ENCODE measurements around the gene SEMA3B. TPM values are rescaled to one million over a fixed set of nuclear protein-coding genes. Genes with fewer than 3 reads are reported as not detected.
"Not testable (repeated sequence)": the region's sequence is repeated elsewhere in the genome, so short reads cannot be mapped to it uniquely, and the experiment has no call there.

SEMA3B gene
- total RNA-seq, 2 experiments from 2014 or later = 1.6 to 2.1 TPM

GRCh38 chr3:50258029-50258680 is 10.8 kb upstream of the SEMA3B start:
- Mint-ChIP-seq H3K36me3 (ENCODE audit: low read depth) (peaks cover 18% of the 10 kb centered on the region), H3K27me3 (no peaks in the 10 kb centered on the region), H3K27ac (no peak overlapping the region), H3K4me1 (peaks cover 4% of the 10 kb centered on the region), H3K9me3 (ENCODE audit: low read depth) (no peaks in the 10 kb centered on the region), H3K4me3 (no peak overlapping the region)
- POLR2A ChIA-PET = interaction anchor here (0.6 to 1.4 kb wide), 2 partner anchors 22 kb away, joined by 3 to 5 read pairs; partner anchors contain the start of gene GNAI2
- CTCF ChIA-PET = interaction anchor here (0.6 to 7.0 kb wide), 5 partner anchors 9 to 107 kb away, joined by 3 to 44 read pairs (median 5); no protein-coding TSS in a partner anchor
- intact Hi-C loops (cut with DNase I, micrococcal nuclease) = loop anchor here in 1 of 2 experiments (2.0 kb wide), 1 partner anchor 15 kb away; no protein-coding TSS in a partner anchor
- ATAC-seq = no peak
- DNase-seq = no peak

- Mint-ChIP-seq H3K4me3 (no peak overlapping the region), H3K4me1 (peaks cover 4% of the 10 kb centered on the region), H3K9me3 (ENCODE audit: low read depth) (no peaks in the 10 kb centered on the region), H3K27me3 (no peaks in the 10 kb centered on the region), H3K27ac (no peak overlapping the region), H3K36me3 (ENCODE audit: low read depth) (peaks cover 18% of the 10 kb centered on the region)
- DNase-seq (peak; percentile 16), ATAC-seq (no peak)
- ChIA-PET CTCF (interaction anchor here (0.6 to 7.0 kb wide), 9 partner anchors 11 to 849 kb away, joined by 3 to 44 read pairs (median 4); partner anchors contain the start of gene IFRD2), POLR2A (interaction anchor here (1.4 kb wide), 1 partner anchor 23 kb away, joined by 3 read pairs; the partner anchor contains the start of gene GNAI2)
- intact Hi-C loops (cut with DNase I, micrococcal nuclease) = loop anchor here in 1 of 2 experiments (2.0 kb wide), 1 partner anchor 14 kb away; no protein-coding TSS in a partner anchor
These were observed 10.0 kb upstream of the SEMA3B start for GRCh38 chr3:50258979-50259378.

GRCh38 chr3:50259432-50260026 is 9.4 kb upstream of the SEMA3B start:
- ChIA-PET POLR2A (no interaction called here), CTCF (interaction anchor here (0.6 to 7.0 kb wide), 14 partner anchors 10 to 849 kb away, joined by 3 to 44 read pairs (median 4); partner anchors contain the start of genes GNAI2 and IFRD2)
- intact Hi-C loops (cut with DNase I, micrococcal nuclease) = loop anchor here (1.0 to 2.0 kb wide), 7 partner anchors 13 to 65 kb away; partner anchors contain the start of gene IFRD2 (in 1 of the 2)
- H3K9me3 Mint-ChIP-seq (ENCODE audit: low read depth) = no peaks in the 10 kb centered on the region
- H3K27me3 Mint-ChIP-seq = no peaks in the 10 kb centered on the region
- no peak for DNase-seq
- peaks cover 18% of the 10 kb centered on the region for H3K36me3 Mint-ChIP-seq (ENCODE audit: low read depth)
- peak overlapping the region; percentile 61 for H3K4me3 Mint-ChIP-seq
- peaks cover 4% of the 10 kb centered on the region for H3K4me1 Mint-ChIP-seq
- peak; percentile 25 for ATAC-seq
- H3K27ac Mint-ChIP-seq = peak overlapping the region; percentile 65

- Mint-ChIP-seq H3K9me3 (ENCODE audit: low read depth) (no peaks in the 10 kb centered on the region), H3K27ac (peak overlapping the region; percentile 65), H3K27me3 (no peaks in the 10 kb centered on the region), H3K4me3 (peak overlapping the region; percentile 61), H3K36me3 (ENCODE audit: low read depth) (peaks cover 18% of the 10 kb centered on the region), H3K4me1 (peaks cover 4% of the 10 kb centered on the region)
- intact Hi-C loops (cut with DNase I, micrococcal nuclease) = loop anchor here (1.0 kb wide), 6 partner anchors 13 to 66 kb away; partner anchors contain the start of gene IFRD2 (in 1 of the 2)
- DNase-seq (peak; percentile 94), ATAC-seq (peak; percentile 91)
- ChIA-PET CTCF (interaction anchor here (0.8 to 7.0 kb wide), 15 partner anchors 10 to 491 kb away, joined by 3 to 44 read pairs (median 4); partner anchors contain the start of genes GNAI2, HEMK1 and IFRD2), POLR2A (interaction anchor here (0.9 kb wide), 1 partner anchor 25 kb away, joined by 3 read pairs; the partner anchor contains the start of gene GNAI2)
These were observed 8.7 kb upstream of the SEMA3B start for GRCh38 chr3:50260027-50260941.

GRCh38 chr3:50260942-50261441 is 8.0 kb upstream of the SEMA3B start:
- ChIA-PET CTCF (interaction anchor here (0.7 to 7.0 kb wide), 9 partner anchors 9 to 492 kb away, joined by 3 to 44 read pairs (median 3); partner anchors contain the start of gene HEMK1), POLR2A (interaction anchor here (0.6 kb wide), 1 partner anchor 17 kb away, joined by 4 read pairs; no protein-coding TSS in a partner anchor)
- peaks cover 4% of the 10 kb centered on the region for H3K4me1 Mint-ChIP-seq
- no peak for ATAC-seq
- peaks cover 2% of the 10 kb centered on the region for H3K27me3 Mint-ChIP-seq
- peaks cover 18% of the 10 kb centered on the region for H3K36me3 Mint-ChIP-seq (ENCODE audit: low read depth)
- no peaks in the 10 kb centered on the region for H3K9me3 Mint-ChIP-seq (ENCODE audit: low read depth)
- H3K4me3 Mint-ChIP-seq = peak overlapping the region; percentile 61
- DNase-seq = no peak
- intact Hi-C loops (cut with DNase I, micrococcal nuclease) = loop anchor here (1.0 kb wide), 6 partner anchors 12 to 67 kb away; partner anchors contain the start of gene IFRD2 (in 1 of the 2)
- H3K27ac Mint-ChIP-seq = no peak overlapping the region

- Mint-ChIP-seq H3K36me3 (ENCODE audit: low read depth) (peaks cover 16% of the 10 kb centered on the region), H3K4me1 (peaks cover 4% of the 10 kb centered on the region), H3K27ac (no peak overlapping the region), H3K9me3 (ENCODE audit: low read depth) (no peaks in the 10 kb centered on the region), H3K27me3 (peaks cover 2% of the 10 kb centered on the region), H3K4me3 (no peak overlapping the region)
- CTCF ChIA-PET = interaction anchor here (0.7 to 7.0 kb wide), 6 partner anchors 10 to 57 kb away, joined by 3 to 44 read pairs (median 4); no protein-coding TSS in a partner anchor
- intact Hi-C loops (cut with DNase I, micrococcal nuclease) = no loop called here
- no peak for ATAC-seq
- DNase-seq = no peak
- POLR2A ChIA-PET = interaction anchor here (0.6 kb wide), 1 partner anchor 17 kb away, joined by 4 read pairs; no protein-coding TSS in a partner anchor
These were observed 7.4 kb upstream of the SEMA3B start for GRCh38 chr3:50261505-50261904.

GRCh38 chr3:50262200-50262599 is 6.7 kb upstream of the SEMA3B start:
- CTCF ChIA-PET = interaction anchor here (0.6 to 1.4 kb wide), 2 partner anchors 11 to 67 kb away, joined by 3 to 5 read pairs; no protein-coding TSS in a partner anchor
- POLR2A ChIA-PET; H3K9me3 Mint-ChIP-seq (ENCODE audit: low read depth); H3K4me1 Mint-ChIP-seq; H3K27me3 Mint-ChIP-seq; H3K27ac Mint-ChIP-seq; intact Hi-C loops (cut with DNase I, micrococcal nuclease); H3K4me3 Mint-ChIP-seq; DNase-seq; ATAC-seq: not testable (repeated sequence)
- H3K36me3 Mint-ChIP-seq (ENCODE audit: low read depth) = peaks cover 11% of the 10 kb centered on the region

GRCh38 chr3:50262778-50263177 is 6.2 kb upstream of the SEMA3B start:
- H3K27ac Mint-ChIP-seq = no peak overlapping the region

GRCh38 chr3:50263478-50264382 is 5.2 kb upstream of the SEMA3B start:
- no peaks in the 10 kb centered on the region for H3K9me3 Mint-ChIP-seq (ENCODE audit: low read depth)
- ChIA-PET POLR2A (no interaction called here), CTCF (interaction anchor here (0.6 to 2.3 kb wide), 11 partner anchors 8 to 533 kb away, joined by 3 to 10 read pairs (median 3); partner anchors contain the start of gene GNAI2)
- DNase-seq (no peak), ATAC-seq (no peak)
- H3K4me1 Mint-ChIP-seq = peaks cover 4% of the 10 kb centered on the region
- H3K27ac Mint-ChIP-seq = no peak overlapping the region
- H3K36me3 Mint-ChIP-seq (ENCODE audit: low read depth) = peaks cover 3% of the 10 kb centered on the region
- H3K27me3 Mint-ChIP-seq = peaks cover 8% of the 10 kb centered on the region
- no peak overlapping the region for H3K4me3 Mint-ChIP-seq
- intact Hi-C loops (cut with DNase I, micrococcal nuclease) = no loop called here

More at GRCh38 chr3:50262778-50263177, 6.2 kb upstream of the SEMA3B start:
- intact Hi-C loops (cut with DNase I, micrococcal nuclease) = no loop called here
- CTCF ChIA-PET = interaction anchor here (0.6 to 2.3 kb wide), 7 partner anchors 9 to 288 kb away, joined by 3 to 10 read pairs (median 3); partner anchors contain the start of gene GNAI2
- H3K4me3 Mint-ChIP-seq = no peak overlapping the region
- ATAC-seq = no peak
- peaks cover 3% of the 10 kb centered on the region for H3K27me3 Mint-ChIP-seq
- no peak for DNase-seq
- peaks cover 8% of the 10 kb centered on the region for H3K36me3 Mint-ChIP-seq (ENCODE audit: low read depth)
- POLR2A ChIA-PET = no interaction called here
- H3K9me3 Mint-ChIP-seq (ENCODE audit: low read depth) = no peaks in the 10 kb centered on the region
- peaks cover 4% of the 10 kb centered on the region for H3K4me1 Mint-ChIP-seq

Measured in activated CD4-positive, alpha-beta T cell treated with anti-CD3 and anti-CD28 coated beads for 36 hours (primary cell).